Gastroesophageal sphincter (tissue), 4 donors: Measurements from ENCODE around the gene ZNF335. TPM values are rescaled to one million over a fixed set of nuclear protein-coding genes. Genes with fewer than 3 reads are reported as not detected.

Source experiments
- ATAC-seq: fragments of 150-250 bp; one replicate; pipeline ENCODE4 v1.9.1; 2016; ENCODE audit warnings: mild to moderate bottlenecking, moderate library complexity
- H3K27ac ChIP-seq, 4 donors: fragments of 200-600 bp; sonication (generic) in 3 of 4; 1 replicate in 3 of 4; 2 replicates in 1 of 4; pipeline ENCODE4 v1.5.1; 2016 to 2019
- H3K27me3 ChIP-seq: fragments of 200-600 bp; sonication (generic); one replicate; pipeline ENCODE4 v1.5.1; 2019
- H3K36me3 ChIP-seq, 2 donors: fragments of 200-600 bp; sonication (generic); one replicate each; pipeline ENCODE4 v1.5.1; 2019; ENCODE audit warnings: control low read depth in 1 of 2
- H3K4me1 ChIP-seq, 3 donors: fragments of 200-600 bp; sonication (generic); 1 replicate in 2 of 3; 2 replicates in 1 of 3; pipeline ENCODE4 v1.5.1; 2016 to 2019; ENCODE audit warnings: control low read depth in 2 of 3
- H3K4me3 ChIP-seq, 2 donors: fragments of 200-600 bp; sonication (generic); one replicate each; pipeline ENCODE4 v1.5.1; 2019; ENCODE audit warnings: mild to moderate bottlenecking in 1 of 2, moderate library complexity in 1 of 2
- H3K9me3 ChIP-seq, 3 donors: fragments of 200-600 bp; sonication (generic); one replicate each; pipeline ENCODE4 v1.5.1; 2017 to 2019; ENCODE audit warnings: control low read depth in 2 of 3
- CTCF ChIP-seq, 4 experiments: fragments of 200-600 bp in 2 of 4; fragments of 450-650 bp in 2 of 4; sonication (generic) in 1 of 4; IDR thresholded peaks; one replicate each; pipeline ENCODE4 v1.5.1; 2017 to 2019; ENCODE audit warnings: antibody characterized with exemption in 4 of 4, mild to moderate bottlenecking in 2 of 4, moderate library complexity in 2 of 4
- EP300 ChIP-seq: sonication (generic); formaldehyde crosslinking; IDR thresholded peaks from one replicate; pipeline ENCODE4 v1.6.1; 2017; ENCODE audit warnings: antibody characterized with exemption, mild to moderate bottlenecking
- POLR2A ChIP-seq, 2 donors: fragments of 450-650 bp; IDR thresholded peaks; one replicate each; pipeline ENCODE4 v1.6.1; 2017; ENCODE audit warnings: antibody characterized with exemption in 2 of 2, mild to moderate bottlenecking in 2 of 2, moderate library complexity in 1 of 2
- POLR2AphosphoS5 ChIP-seq: sonication (generic); formaldehyde crosslinking; IDR thresholded peaks from one replicate; pipeline ENCODE4 v1.6.1; 2017; ENCODE audit warnings: antibody characterized with exemption
- WGBS, 2 donors: methylation state at CpG; one replicate each; pipeline ENCODE4 v1.1.5; 2018; ENCODE audit warnings: low coverage in 1 of 2; 5-methylcytosine and 5-hydroxymethylcytosine counted together
- total RNA-seq, 4 donors: library from RNA; depleted of rRNA; stranded (reverse); fragments of >200 nt; gene quantifications; one replicate each; pipeline ENCODE4 v1.1.0, GENCODE V29; 2016

ZNF335 gene
- total RNA-seq, 4 donors from 2014 or later = 7.5 to 17.9 (median 16.5) TPM

GRCh38 chr20:46017272-46017671 lies 45.3 kb upstream of the ZNF335 start:
- peaks cover 100% of the 10 kb centered on the region for H3K27me3 ChIP-seq
- H3K27ac ChIP-seq = no peak overlapping the region
- ATAC-seq = no peak
- H3K36me3 ChIP-seq = no peaks in the 10 kb centered on the region
- WGBS, 2 donors = 40 to 56% methylated on average over 3 to 4 of the region's 4 CpGs
- no peak overlapping the region for H3K4me3 ChIP-seq
- peaks cover 0 to 23% (median 17%) of the 10 kb centered on the region in 3 donors for H3K4me1 ChIP-seq
- H3K9me3 ChIP-seq = no peaks in the 10 kb centered on the region
- TF ChIP-seq POLR2AphosphoS5 (no peak), EP300 (no peak), CTCF (IDR thresholded peaks at IDR 0.05) (no peak), POLR2A (IDR thresholded peaks at IDR 0.05) (no peak)

DNA sequence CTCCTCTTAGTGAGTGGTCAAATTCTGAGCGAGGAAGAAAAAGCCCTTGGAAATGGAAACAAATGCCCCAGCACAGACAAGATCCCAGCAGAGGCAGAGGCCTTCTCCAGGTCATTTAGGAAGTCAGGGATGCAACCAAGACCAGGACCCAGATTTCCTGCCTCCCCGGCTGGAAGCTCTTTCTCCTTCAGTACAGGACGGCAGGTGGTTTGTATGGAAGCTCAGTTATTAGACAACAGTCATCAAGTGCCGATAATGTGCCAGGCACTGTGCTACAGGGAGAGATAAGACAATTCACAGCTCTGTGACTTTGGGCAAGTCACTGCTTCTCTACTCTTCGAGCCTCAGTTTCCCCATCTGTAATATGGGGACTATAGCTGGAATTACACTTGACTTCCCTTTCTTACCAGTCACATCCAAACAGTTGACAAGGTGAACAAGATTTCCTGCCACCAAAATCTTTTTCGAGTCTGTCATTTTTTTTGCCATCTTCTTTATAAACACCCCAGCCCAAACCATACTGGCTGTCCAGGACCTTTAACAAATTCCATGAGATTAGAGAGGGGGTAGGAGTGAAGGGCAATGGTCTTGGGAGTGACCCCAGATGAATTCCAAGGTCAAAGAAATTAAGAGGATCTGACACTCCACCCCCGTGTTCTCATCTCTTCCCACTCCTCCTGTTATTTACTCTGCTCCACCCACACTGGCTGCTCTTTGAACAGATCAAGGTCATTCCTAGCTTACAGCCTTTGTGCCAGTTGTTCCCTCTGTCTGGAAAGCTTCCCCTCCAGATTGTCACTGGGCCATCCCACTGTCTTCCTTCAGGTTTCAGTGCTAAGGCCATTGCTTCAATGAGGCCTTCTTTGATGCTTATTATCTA lies 42.8 kb upstream of the ZNF335 start:
- Histone ChIP-seq H3K4me1 (peaks cover 0 to 19% (median 12%) of the 10 kb centered on the region in 3 donors), H3K27me3 (peaks cover 100% of the 10 kb centered on the region), H3K9me3 (no peaks in the 10 kb centered on the region), H3K36me3 (no peaks in the 10 kb centered on the region), H3K27ac (no peak overlapping the region), H3K4me3 (no peak overlapping the region)
- no peak for ATAC-seq
- TF ChIP-seq POLR2A (IDR thresholded peaks at IDR 0.05) = no peak
- TF ChIP-seq EP300 = no peak
- TF ChIP-seq CTCF (IDR thresholded peaks at IDR 0.05) = no peak
- no peak for TF ChIP-seq POLR2AphosphoS5
- WGBS, 2 donors = 60 to 62% methylated on average over 4 to 7 of the region's 7 CpGs

GRCh38 chr20:46013829-46014516 lies 42.0 kb upstream of the ZNF335 start:
- H3K36me3 ChIP-seq = no peaks in the 10 kb centered on the region
- no peaks in the 10 kb centered on the region for H3K9me3 ChIP-seq
- peaks cover 100% of the 10 kb centered on the region for H3K27me3 ChIP-seq
- H3K4me1 ChIP-seq = peaks cover 0 to 19% (median 12%) of the 10 kb centered on the region in 3 donors
- H3K27ac ChIP-seq = no peak overlapping the region
- 0% methylated on average over 2 to 5 of the region's 67 CpGs for WGBS, 2 donors
- peak overlapping the region in 1 of 2 donors; percentile 10 for H3K4me3 ChIP-seq
- TF ChIP-seq POLR2A (IDR thresholded peaks at IDR 0.05) = no peak
- peak in 3 of 4 experiments; percentile 64 to 81 (median 72) for TF ChIP-seq CTCF (IDR thresholded peaks at IDR 0.05)
- TF ChIP-seq POLR2AphosphoS5 = no peak
- TF ChIP-seq EP300 = no peak
- peak; percentile 60 for ATAC-seq

DNA sequence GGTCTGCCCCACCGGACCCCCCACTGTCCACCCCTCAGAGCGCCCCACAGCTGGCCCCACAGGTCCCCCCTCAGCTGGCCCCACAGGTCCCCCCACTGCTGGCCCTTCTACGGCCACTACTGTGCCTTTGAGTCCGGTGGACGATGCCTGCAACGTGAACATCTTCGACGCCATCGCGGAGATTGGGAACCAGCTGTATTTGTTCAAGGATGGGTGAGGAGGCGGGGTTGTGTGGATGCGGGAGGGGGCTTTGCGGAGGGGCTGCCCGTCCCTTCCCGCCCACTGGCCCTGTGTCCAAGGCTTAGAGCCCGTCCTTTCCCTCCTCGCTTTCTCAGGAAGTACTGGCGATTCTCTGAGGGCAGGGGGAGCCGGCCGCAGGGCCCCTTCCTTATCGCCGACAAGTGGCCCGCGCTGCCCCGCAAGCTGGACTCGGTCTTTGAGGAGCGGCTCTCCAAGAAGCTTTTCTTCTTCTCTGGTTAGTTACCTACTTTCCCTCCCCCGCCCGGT lies 41.4 kb upstream of the ZNF335 start:
- no peak overlapping the region for H3K4me3 ChIP-seq
- no peaks in the 10 kb centered on the region for H3K9me3 ChIP-seq
- no peaks in the 10 kb centered on the region for H3K36me3 ChIP-seq
- no peak overlapping the region for H3K27ac ChIP-seq
- H3K4me1 ChIP-seq = peaks cover 0 to 19% (median 12%) of the 10 kb centered on the region in 3 donors
- no peak for ATAC-seq
- H3K27me3 ChIP-seq = peaks cover 100% of the 10 kb centered on the region
- 6% methylated on average over 6 of the region's 29 CpGs; no CpG with 5 or more reads in 1 of the 2 donors for WGBS, 2 donors
- TF ChIP-seq CTCF (IDR thresholded peaks at IDR 0.05) = no peak
- TF ChIP-seq POLR2AphosphoS5 = no peak
- TF ChIP-seq EP300 = no peak
- TF ChIP-seq POLR2A (IDR thresholded peaks at IDR 0.05) = no peak
